ENCODE measurements around the gene LAMC3. TPM values are rescaled to one million over a fixed set of nuclear protein-coding genes. Genes with fewer than 3 reads are reported as not detected.

Gene LAMC3
- total and polyA plus RNA-seq, 7 donors, result 0.17 to 0.96 (median 0.22) TPM; not detected in 1

GRCh38 chr9:130983970-130984369 is 25.0 kb upstream of the LAMC3 start:
- ATAC-seq (no peak), DNase-seq (no peak)
- H3K9me3 ChIP-seq, result no peaks in the 10 kb centered on the region
- H3K27me3 ChIP-seq (ENCODE audit: insufficient read depth in 3 of 3, low read length in 2 of 3), result peaks cover 0 to 64% (median 6%) of the 10 kb centered on the region in 3 donors
- no peaks in the 10 kb centered on the region for H3K36me3 ChIP-seq (ENCODE audit: insufficient read depth in 1 of 2, low read depth in 1 of 2)
- intact Hi-C loops (cut with DNase I), result no loop called here
- H3K4me3 ChIP-seq, result no peak overlapping the region
- no peak for TF ChIP-seq CTCF (IDR thresholded peaks at IDR 0.05)
- no peaks in the 10 kb centered on the region for H3K4me1 ChIP-seq
- WGBS, 3 donors, result 77 to 84% (median 81%) methylated on average over 11 of the region's 11 CpGs
- no peak overlapping the region for H3K27ac ChIP-seq

GRCh38 chr9:130984521-130984920 is 24.5 kb upstream of the LAMC3 start:
- H3K9me3 ChIP-seq, result no peaks in the 10 kb centered on the region
- intact Hi-C loops (cut with DNase I), result no loop called here
- H3K36me3 ChIP-seq (ENCODE audit: insufficient read depth in 1 of 2, low read depth in 1 of 2), result no peaks in the 10 kb centered on the region
- no peak overlapping the region for H3K27ac ChIP-seq
- H3K4me3 ChIP-seq, result no peak overlapping the region
- no peak for TF ChIP-seq CTCF (IDR thresholded peaks at IDR 0.05)
- DNase-seq, result no peak
- 75 to 81% (median 77%) methylated on average over 8 of the region's 8 CpGs for WGBS, 3 donors
- ATAC-seq, result no peak
- H3K27me3 ChIP-seq (ENCODE audit: insufficient read depth in 3 of 3, low read length in 2 of 3), result peaks cover 0 to 66% (median 7%) of the 10 kb centered on the region in 3 donors
- H3K4me1 ChIP-seq, result no peaks in the 10 kb centered on the region

GRCh38 chr9:130985029-130985428 is 23.9 kb upstream of the LAMC3 start:
- 79 to 84% (median 83%) methylated on average over 6 of the region's 6 CpGs for WGBS, 3 donors

DNA sequence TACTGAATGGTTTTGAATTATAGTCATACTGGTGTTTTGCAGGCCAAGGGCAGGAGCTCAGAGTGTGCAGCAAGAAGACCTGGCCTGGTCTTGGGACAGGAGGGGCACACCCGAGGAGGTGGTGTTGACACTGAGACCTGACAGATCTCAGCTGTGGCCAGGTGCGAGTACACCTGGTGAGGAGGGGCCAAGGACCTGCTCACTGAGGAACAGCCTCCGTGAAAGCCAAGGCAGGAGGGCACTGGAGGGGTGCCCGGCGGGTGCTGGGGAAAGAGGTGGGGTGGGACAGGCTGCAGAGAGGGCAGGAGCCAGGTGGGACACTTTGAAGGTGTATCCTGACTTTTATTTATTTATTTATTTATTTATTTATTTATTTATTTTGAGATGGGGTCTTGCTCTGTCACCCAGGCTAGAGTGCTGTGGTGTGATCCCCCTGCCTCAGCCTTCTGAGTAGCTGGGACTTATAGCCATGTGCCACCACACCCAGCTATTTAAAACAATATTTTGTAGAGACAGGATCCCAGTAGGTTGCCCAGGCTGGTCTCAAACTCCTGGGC is 23.3 kb upstream of the LAMC3 start:
- WGBS, 3 donors, result 73 to 87% (median 86%) methylated on average over 5 of the region's 5 CpGs
- Histone ChIP-seq H3K27ac (no peak overlapping the region), H3K36me3 (ENCODE audit: insufficient read depth in 1 of 2, low read depth in 1 of 2) (no peaks in the 10 kb centered on the region), H3K4me3 (no peak overlapping the region), H3K27me3 (ENCODE audit: insufficient read depth in 3 of 3, low read length in 2 of 3) (peaks cover 0 to 66% (median 9%) of the 10 kb centered on the region in 3 donors), H3K4me1 (no peaks in the 10 kb centered on the region), H3K9me3 (no peaks in the 10 kb centered on the region)
- no peak for TF ChIP-seq CTCF (IDR thresholded peaks at IDR 0.05)
- DNase-seq (no peak), ATAC-seq (no peak)
- intact Hi-C loops (cut with DNase I), result no loop called here

More at GRCh38 chr9:130985029-130985428, 23.9 kb upstream of the LAMC3 start:
- DNase-seq, result no peak
- TF ChIP-seq CTCF (IDR thresholded peaks at IDR 0.05), result no peak
- H3K27ac ChIP-seq, result no peak overlapping the region
- ATAC-seq, result no peak
- no peak overlapping the region for H3K4me3 ChIP-seq
- no peaks in the 10 kb centered on the region for H3K4me1 ChIP-seq
- intact Hi-C loops (cut with DNase I), result no loop called here
- H3K27me3 ChIP-seq (ENCODE audit: insufficient read depth in 3 of 3, low read length in 2 of 3), result peaks cover 0 to 67% (median 9%) of the 10 kb centered on the region in 3 donors
- H3K36me3 ChIP-seq (ENCODE audit: insufficient read depth in 1 of 2, low read depth in 1 of 2), result no peaks in the 10 kb centered on the region
- H3K9me3 ChIP-seq, result no peaks in the 10 kb centered on the region
